ENCODE measurements around the gene RAI2. TPM values are rescaled to one million over a fixed set of nuclear protein-coding genes. Genes with fewer than 3 reads are reported as not detected.

The RAI2 gene
- polyA plus RNA-seq (2013, experiment 1 of 2) = 1.3 TPM
- 1.1 TPM for polyA plus RNA-seq (2013, experiment 2 of 2)

DNA sequence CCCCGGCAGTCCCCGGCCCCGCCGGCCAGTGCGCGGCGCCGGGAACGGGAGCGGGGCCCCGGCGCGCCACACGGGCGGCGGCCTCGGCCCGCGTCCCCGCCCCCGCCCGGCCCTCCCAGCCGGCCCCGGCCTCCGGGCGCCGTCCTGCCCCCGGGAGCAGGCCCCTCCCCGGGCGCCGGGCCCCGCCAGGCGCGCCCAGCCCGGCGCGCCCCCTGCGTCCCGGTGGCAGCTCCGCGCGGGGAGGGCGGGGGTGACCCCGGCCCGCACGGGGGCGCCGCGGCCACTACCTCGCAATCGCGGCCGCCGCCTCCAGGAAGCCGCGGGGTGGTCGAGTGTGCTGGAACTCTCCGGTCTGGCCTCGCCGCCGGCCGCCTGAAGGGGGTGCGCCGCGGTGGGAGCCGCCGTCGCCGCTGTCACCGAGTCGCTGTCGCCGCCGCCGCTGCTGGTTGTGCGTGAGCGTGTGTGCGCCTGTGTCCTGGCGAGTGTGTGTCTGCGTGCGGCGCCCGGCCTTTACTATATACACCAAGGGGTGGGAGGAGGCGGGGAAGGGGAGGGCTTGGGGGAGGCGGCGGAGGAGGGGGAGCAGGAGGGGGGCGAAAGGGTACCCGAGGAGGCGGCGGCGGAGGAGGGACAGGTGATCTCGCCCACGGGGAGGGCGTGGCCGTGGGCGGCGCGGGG is at the start of gene RAI2:
Gene RAI2, minus strand, starts transcription at position 488 of the 678 bp plus-strand sequence. CDS start 59,288 bp downstream, outside the sequence.
- H3K4me2 ChIP-seq (ENCODE audit: low read length) = peak within 1 kb of the TSS; percentile 25
- no peak within 1 kb of the TSS for H3K23ac ChIP-seq (ENCODE audit: low read length)
- H3K4me1 ChIP-seq (ENCODE audit: control insufficient read depth, low read depth, low read length) = no peaks in the 10 kb centered on the region
- no CpG with 5 or more reads among the region's 98 CpGs for WGBS (ENCODE audit: extremely low coverage, insufficient coverage, low lambda C conversion rate)
- no peak within 1 kb of the TSS for H3K56ac ChIP-seq (ENCODE audit: low read length)
- no peak within 1 kb of the TSS for H3K27ac ChIP-seq (ENCODE audit: low read depth, low read length)
- H3K4ac ChIP-seq (ENCODE audit: low read depth, low read length) = no peak within 1 kb of the TSS
- H4K8ac ChIP-seq (ENCODE audit: low read depth, low read length) = no peak within 1 kb of the TSS
- DNase-seq = peak; percentile 27
- no peaks in the 10 kb centered on the region for H3K79me1 ChIP-seq (ENCODE audit: low read length)
- H3K27me3 ChIP-seq (ENCODE audit: insufficient read depth, low read length, poor library complexity) = peaks cover 15% of the 10 kb centered on the region
- H4K5ac ChIP-seq (ENCODE audit: low read length) = no peak within 1 kb of the TSS
- H3K9ac ChIP-seq (ENCODE audit: low read length) = no peak within 1 kb of the TSS
- no peak within 1 kb of the TSS for H2AK5ac ChIP-seq (ENCODE audit: low read length)
- no peaks in the 10 kb centered on the region for H3K79me2 ChIP-seq (ENCODE audit: control insufficient read depth, insufficient read depth, low read length)
- no peak within 1 kb of the TSS for H2BK15ac ChIP-seq (replicated peaks; ENCODE audit: low read depth)
- H3K18ac ChIP-seq (ENCODE audit: low read length) = no peak within 1 kb of the TSS
- H2BK5ac ChIP-seq (ENCODE audit: low read length) = no peak within 1 kb of the TSS
- no peak within 1 kb of the TSS for H3K4me3 ChIP-seq (ENCODE audit: low read length)
- H2BK120ac ChIP-seq (ENCODE audit: low read depth, low read length) = no peak within 1 kb of the TSS
- H3K36me3 ChIP-seq (ENCODE audit: control insufficient read depth, insufficient read depth, low read length) = no peaks in the 10 kb centered on the region

- no peak overlapping the region for H3K4ac ChIP-seq (ENCODE audit: low read depth, low read length)
- no CpG with 5 or more reads among the region's 1 CpG for WGBS (ENCODE audit: extremely low coverage, insufficient coverage, low lambda C conversion rate)
- no peak overlapping the region for H3K27ac ChIP-seq (ENCODE audit: low read depth, low read length)
- no peaks in the 10 kb centered on the region for H3K79me1 ChIP-seq (ENCODE audit: low read length)
- H3K4me1 ChIP-seq (ENCODE audit: control insufficient read depth, low read depth, low read length) = no peaks in the 10 kb centered on the region
- H3K79me2 ChIP-seq (ENCODE audit: control insufficient read depth, insufficient read depth, low read length) = no peaks in the 10 kb centered on the region
- H2BK15ac ChIP-seq (replicated peaks; ENCODE audit: low read depth) = no peak overlapping the region
- H3K27me3 ChIP-seq (ENCODE audit: insufficient read depth, low read length, poor library complexity) = no peaks in the 10 kb centered on the region
- H3K56ac ChIP-seq (ENCODE audit: low read length) = no peak overlapping the region
- no peak overlapping the region for H3K4me2 ChIP-seq (ENCODE audit: low read length)
- no peak for DNase-seq
- no peak overlapping the region for H3K18ac ChIP-seq (ENCODE audit: low read length)
- H4K5ac ChIP-seq (ENCODE audit: low read length) = no peak overlapping the region
- no peak overlapping the region for H4K8ac ChIP-seq (ENCODE audit: low read depth, low read length)
- H3K36me3 ChIP-seq (ENCODE audit: control insufficient read depth, insufficient read depth, low read length) = no peaks in the 10 kb centered on the region
- H3K23ac ChIP-seq (ENCODE audit: low read length) = no peak overlapping the region
- H2BK120ac ChIP-seq (ENCODE audit: low read depth, low read length) = no peak overlapping the region
- no peak overlapping the region for H2BK5ac ChIP-seq (ENCODE audit: low read length)
- no peak overlapping the region for H2AK5ac ChIP-seq (ENCODE audit: low read length)
- no peak overlapping the region for H3K4me3 ChIP-seq (ENCODE audit: low read length)
- H3K9ac ChIP-seq (ENCODE audit: low read length) = no peak overlapping the region
Measured at GRCh38 chrX:17888421-17888820, 27.3 kb upstream of the RAI2 start.

DNA sequence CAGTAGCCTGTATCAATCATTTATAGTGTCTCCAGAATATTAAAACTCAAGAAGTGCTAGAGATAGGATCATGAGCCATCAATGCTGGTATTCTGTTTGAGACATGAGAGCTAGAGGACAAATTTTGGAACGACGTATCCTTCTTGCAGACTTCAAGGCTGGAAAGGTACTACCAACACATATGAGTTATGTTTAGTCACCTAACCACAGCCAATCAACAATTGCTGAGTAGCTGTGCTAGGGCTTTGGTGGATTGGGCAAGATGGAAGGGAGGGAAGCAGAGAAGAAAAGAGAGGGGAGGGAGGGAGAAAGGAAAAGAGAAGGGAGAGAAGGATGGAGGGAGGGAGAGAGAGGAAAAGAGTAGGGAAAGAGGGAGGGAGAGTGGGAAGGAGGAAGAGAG is 21.6 kb upstream of the RAI2 start:
- WGBS (ENCODE audit: extremely low coverage, insufficient coverage, low lambda C conversion rate) = no CpG with 5 or more reads among the region's 2 CpGs
- no peak overlapping the region for H4K5ac ChIP-seq (ENCODE audit: low read length)
- no peak overlapping the region for H2BK15ac ChIP-seq (replicated peaks; ENCODE audit: low read depth)
- H3K4me3 ChIP-seq (ENCODE audit: low read length) = no peak overlapping the region
- no peaks in the 10 kb centered on the region for H3K36me3 ChIP-seq (ENCODE audit: control insufficient read depth, insufficient read depth, low read length)
- no peaks in the 10 kb centered on the region for H3K27me3 ChIP-seq (ENCODE audit: insufficient read depth, low read length, poor library complexity)
- DNase-seq = no peak
- no peak overlapping the region for H4K8ac ChIP-seq (ENCODE audit: low read depth, low read length)
- H3K9ac ChIP-seq (ENCODE audit: low read length) = no peak overlapping the region
- H3K56ac ChIP-seq (ENCODE audit: low read length) = no peak overlapping the region
- no peak overlapping the region for H2AK5ac ChIP-seq (ENCODE audit: low read length)
- H3K4me1 ChIP-seq (ENCODE audit: control insufficient read depth, low read depth, low read length) = no peaks in the 10 kb centered on the region
- no peaks in the 10 kb centered on the region for H3K79me2 ChIP-seq (ENCODE audit: control insufficient read depth, insufficient read depth, low read length)
- H3K27ac ChIP-seq (ENCODE audit: low read depth, low read length) = no peak overlapping the region
- no peak overlapping the region for H3K4me2 ChIP-seq (ENCODE audit: low read length)
- H3K79me1 ChIP-seq (ENCODE audit: low read length) = no peaks in the 10 kb centered on the region
- H2BK5ac ChIP-seq (ENCODE audit: low read length) = no peak overlapping the region
- H3K4ac ChIP-seq (ENCODE audit: low read depth, low read length) = no peak overlapping the region
- H3K23ac ChIP-seq (ENCODE audit: low read length) = no peak overlapping the region
- no peak overlapping the region for H2BK120ac ChIP-seq (ENCODE audit: low read depth, low read length)
- H3K18ac ChIP-seq (ENCODE audit: low read length) = no peak overlapping the region

DNA sequence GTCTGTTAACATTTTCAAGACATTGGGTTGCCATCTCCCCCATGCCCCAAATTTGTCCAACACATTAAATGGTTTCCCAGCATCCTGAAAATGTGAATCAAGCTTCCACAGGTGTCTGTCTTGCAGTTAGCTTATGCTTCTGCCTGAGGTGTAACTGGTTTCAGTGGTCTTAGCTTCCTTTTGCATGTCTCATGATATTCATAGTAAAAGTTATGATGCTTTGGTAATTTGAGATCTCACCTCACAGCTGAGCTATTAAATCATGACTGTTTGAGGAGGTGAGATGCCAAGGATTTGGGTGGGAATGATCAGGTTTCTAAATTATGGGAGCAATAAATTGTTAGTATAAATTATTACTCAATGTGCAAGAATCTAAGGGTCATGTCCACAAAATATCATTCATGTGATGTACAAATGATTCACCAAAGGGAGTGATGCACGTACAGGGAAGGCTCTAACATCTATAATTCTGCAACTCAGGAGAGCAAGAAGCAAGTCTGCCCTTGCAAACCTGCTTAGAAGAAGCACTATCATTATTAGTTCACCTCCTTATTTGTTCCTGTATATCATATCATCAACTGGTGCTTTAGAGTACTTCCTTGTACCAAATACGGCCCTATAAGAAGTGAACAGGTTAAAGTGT is 17.1 kb upstream of the RAI2 start:
- H3K4me3 ChIP-seq (ENCODE audit: low read length) = no peak overlapping the region
- H3K79me1 ChIP-seq (ENCODE audit: low read length) = no peaks in the 10 kb centered on the region

GRCh38 chrX:17876135-17876534 is 15.0 kb upstream of the RAI2 start:
- H3K4ac ChIP-seq (ENCODE audit: low read depth, low read length) = no peak overlapping the region
- no peak overlapping the region for H3K18ac ChIP-seq (ENCODE audit: low read length)
- no peaks in the 10 kb centered on the region for H3K4me1 ChIP-seq (ENCODE audit: control insufficient read depth, low read depth, low read length)
- H3K36me3 ChIP-seq (ENCODE audit: control insufficient read depth, insufficient read depth, low read length) = no peaks in the 10 kb centered on the region
- no peak overlapping the region for H2AK5ac ChIP-seq (ENCODE audit: low read length)
- no peak overlapping the region for H3K4me3 ChIP-seq (ENCODE audit: low read length)
- H2BK5ac ChIP-seq (ENCODE audit: low read length) = no peak overlapping the region
- H3K4me2 ChIP-seq (ENCODE audit: low read length) = no peak overlapping the region
- no peak overlapping the region for H4K5ac ChIP-seq (ENCODE audit: low read length)
- no peak overlapping the region for H3K9ac ChIP-seq (ENCODE audit: low read length)
- no peaks in the 10 kb centered on the region for H3K27me3 ChIP-seq (ENCODE audit: insufficient read depth, low read length, poor library complexity)
- H3K27ac ChIP-seq (ENCODE audit: low read depth, low read length) = no peak overlapping the region
- H3K56ac ChIP-seq (ENCODE audit: low read length) = no peak overlapping the region
- DNase-seq = peak; percentile 18
- no peak overlapping the region for H2BK120ac ChIP-seq (ENCODE audit: low read depth, low read length)
- no peaks in the 10 kb centered on the region for H3K79me2 ChIP-seq (ENCODE audit: control insufficient read depth, insufficient read depth, low read length)
- H3K79me1 ChIP-seq (ENCODE audit: low read length) = no peaks in the 10 kb centered on the region
- H4K8ac ChIP-seq (ENCODE audit: low read depth, low read length) = no peak overlapping the region
- H2BK15ac ChIP-seq (replicated peaks; ENCODE audit: low read depth) = no peak overlapping the region
- H3K23ac ChIP-seq (ENCODE audit: low read length) = no peak overlapping the region

More for the DNA sequence above, 17.1 kb upstream of the RAI2 start:
- H2BK5ac ChIP-seq (ENCODE audit: low read length) = no peak overlapping the region
- no peak overlapping the region for H3K56ac ChIP-seq (ENCODE audit: low read length)
- no peak overlapping the region for H2BK120ac ChIP-seq (ENCODE audit: low read depth, low read length)
- H4K5ac ChIP-seq (ENCODE audit: low read length) = no peak overlapping the region
- no peaks in the 10 kb centered on the region for H3K36me3 ChIP-seq (ENCODE audit: control insufficient read depth, insufficient read depth, low read length)
- H3K4me1 ChIP-seq (ENCODE audit: control insufficient read depth, low read depth, low read length) = no peaks in the 10 kb centered on the region
- no peak overlapping the region for H3K9ac ChIP-seq (ENCODE audit: low read length)
- H3K23ac ChIP-seq (ENCODE audit: low read length) = no peak overlapping the region
- H4K8ac ChIP-seq (ENCODE audit: low read depth, low read length) = no peak overlapping the region
- no peak overlapping the region for H3K27ac ChIP-seq (ENCODE audit: low read depth, low read length)
- no peak overlapping the region for H3K4me2 ChIP-seq (ENCODE audit: low read length)
- H3K4ac ChIP-seq (ENCODE audit: low read depth, low read length) = no peak overlapping the region
- no peak overlapping the region for H3K18ac ChIP-seq (ENCODE audit: low read length)
- no peaks in the 10 kb centered on the region for H3K27me3 ChIP-seq (ENCODE audit: insufficient read depth, low read length, poor library complexity)
- DNase-seq = no peak
- no CpG with 5 or more reads among the region's 2 CpGs for WGBS (ENCODE audit: extremely low coverage, insufficient coverage, low lambda C conversion rate)
- no peak overlapping the region for H2BK15ac ChIP-seq (replicated peaks; ENCODE audit: low read depth)
- no peak overlapping the region for H2AK5ac ChIP-seq (ENCODE audit: low read length)
- H3K79me2 ChIP-seq (ENCODE audit: control insufficient read depth, insufficient read depth, low read length) = no peaks in the 10 kb centered on the region

All from mesendoderm (in vitro differentiated cells).